ENCODE results near the gene ICOS. TPM values are rescaled to one million over a fixed set of nuclear protein-coding genes. Genes with fewer than 3 reads are reported as not detected.

Gene ICOS
- total and polyA plus RNA-seq, 9 of the 15 experiments (the other 6 are each of a cell fraction or from before 2014, with no cell fraction given), result not detected

DNA sequence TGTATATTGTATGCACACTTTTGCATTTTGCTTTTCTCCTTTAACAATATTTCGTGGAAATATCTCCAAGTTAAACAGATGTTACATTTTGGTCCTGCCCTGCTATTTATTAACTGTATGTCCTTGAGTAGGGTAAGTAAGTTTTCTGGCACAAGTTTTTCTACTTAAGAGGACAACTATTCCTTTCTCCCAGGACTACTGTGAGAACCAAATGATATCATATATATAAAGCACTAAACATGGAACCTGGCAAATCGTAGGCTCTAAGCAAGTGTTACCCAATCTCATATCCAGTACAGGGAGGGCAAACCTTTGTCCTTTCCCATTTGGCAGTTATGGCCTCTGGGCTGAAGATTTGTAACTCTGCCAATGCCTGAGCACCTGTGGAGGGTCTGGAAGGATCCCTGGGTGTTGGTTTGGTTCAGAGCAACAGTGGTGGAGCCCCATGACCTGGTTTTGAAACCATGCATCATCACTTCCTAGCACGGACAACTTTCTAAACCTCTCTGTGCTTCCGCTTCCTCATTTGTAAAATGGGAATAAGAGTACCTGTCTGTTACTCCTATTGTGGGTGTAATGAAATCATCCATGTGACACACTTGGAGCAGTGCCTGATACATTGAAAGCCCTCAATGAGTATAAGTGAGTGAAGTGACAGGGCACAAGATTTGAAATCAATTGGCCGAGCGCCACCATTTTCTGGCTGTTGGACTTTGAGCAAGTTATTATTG is 28.3 kb upstream of the ICOS start:
- DNase-seq (ENCODE audit: extremely low read depth in 1 of 4, low spot score in 3 of 4) (no peak), ATAC-seq (no peak), FAIRE-seq (no peak)
- Histone ChIP-seq H3K36me3 (ENCODE audit: control insufficient read depth, insufficient read depth, low read length) (no peaks in the 10 kb centered on the region), H3K9ac (ENCODE audit: insufficient read depth in 1 of 2, low read depth in 2 of 2, low read length in 2 of 2) (no peak overlapping the region), H3K27ac (ENCODE audit: extremely low read depth, low read depth, low read length) (no peak overlapping the region), H3K27me3 (ENCODE audit: control insufficient read depth in 2 of 2, insufficient read depth in 2 of 2, low read length in 2 of 2) (no peaks in the 10 kb centered on the region; a peak in 1 of 5 replicates), H3K9me3 (replicated peaks; ENCODE audit: control insufficient read depth, insufficient read depth, low read depth, low read length) (no peaks in the 10 kb centered on the region), H3K9me1 (ENCODE audit: control insufficient read depth, insufficient read depth, low read length) (no peaks in the 10 kb centered on the region), H2AFZ (ENCODE audit: low read depth, low read length) (no peak overlapping the region), H3K4me2 (ENCODE audit: insufficient read depth, low read length) (no peak overlapping the region), H4K20me1 (replicated peaks; ENCODE audit: control insufficient read depth, insufficient read depth, low read length) (no peaks in the 10 kb centered on the region), H3K4me1 (replicated peaks in 1 of 2; ENCODE audit: control insufficient read depth in 2 of 2, insufficient read depth in 2 of 2, low read length in 2 of 2) (no peaks in the 10 kb centered on the region), H3K79me2 (ENCODE audit: control insufficient read depth, insufficient read depth, low read length) (no peaks in the 10 kb centered on the region), H3K4me3 (no peak overlapping the region)
- no TSS peak for BruUV-seq (replicated peaks)
- intact Hi-C loops (cut with micrococcal nuclease) (loop anchor here (5.0 kb wide), 2 partner anchors 146 to 426 kb away; no protein-coding TSS in a partner anchor), in situ Hi-C loops (cut with MboI) (no loop called here)
- TF ChIP-seq CSDE1 (IDR thresholded peaks at IDR 0.05), result no peak
- no peak for TF ChIP-seq KHSRP (IDR thresholded peaks at IDR 0.05)
- no peak for TF ChIP-seq NFE2 (IDR thresholded peaks at IDR 0.05; ENCODE audit: low read depth)
- ChIA-PET CTCF (ENCODE audit: low intra/inter-chr PET ratio) (no interaction called here), POLR2A (no interaction called here)
- 0% methylated on average over 5 of the region's 6 CpGs for WGBS (ENCODE audit: insufficient coverage, low coverage, missing lambda C conversion rate)

DNA sequence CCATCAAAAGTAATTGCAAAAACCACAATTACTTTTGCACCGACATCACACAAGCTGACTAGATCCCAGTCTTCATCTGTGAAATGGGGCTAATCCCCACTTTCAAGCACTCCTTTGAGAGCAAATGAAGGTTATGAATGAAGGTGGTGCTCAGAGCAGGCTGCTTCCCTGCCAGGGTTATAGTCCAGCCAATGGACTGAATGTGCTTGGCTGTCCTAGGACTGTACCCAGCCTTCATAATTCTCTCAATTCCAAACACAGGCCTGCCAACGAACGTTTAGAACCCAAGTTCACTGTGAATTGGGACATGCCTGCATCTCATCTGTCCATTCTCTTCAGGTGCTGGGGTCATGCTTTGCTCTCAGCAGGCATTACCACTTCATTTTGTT is 27.8 kb upstream of the ICOS start:
- ATAC-seq, result no peak
- Histone ChIP-seq H2AFZ (ENCODE audit: low read depth, low read length) (no peak overlapping the region), H3K9me3 (replicated peaks; ENCODE audit: control insufficient read depth, insufficient read depth, low read depth, low read length) (no peaks in the 10 kb centered on the region), H3K27me3 (ENCODE audit: control insufficient read depth in 2 of 2, insufficient read depth in 2 of 2, low read length in 2 of 2) (no peaks in the 10 kb centered on the region; a peak in 1 of 5 replicates), H3K9ac (ENCODE audit: insufficient read depth in 1 of 2, low read depth in 2 of 2, low read length in 2 of 2) (no peak overlapping the region), H3K9me1 (ENCODE audit: control insufficient read depth, insufficient read depth, low read length) (no peaks in the 10 kb centered on the region), H3K27ac (ENCODE audit: extremely low read depth, low read depth, low read length) (no peak overlapping the region), H4K20me1 (replicated peaks; ENCODE audit: control insufficient read depth, insufficient read depth, low read length) (no peaks in the 10 kb centered on the region), H3K4me2 (ENCODE audit: insufficient read depth, low read length) (no peak overlapping the region), H3K79me2 (ENCODE audit: control insufficient read depth, insufficient read depth, low read length) (no peaks in the 10 kb centered on the region), H3K4me3 (no peak overlapping the region), H3K36me3 (ENCODE audit: control insufficient read depth, insufficient read depth, low read length) (no peaks in the 10 kb centered on the region), H3K4me1 (replicated peaks in 1 of 2; ENCODE audit: control insufficient read depth in 2 of 2, insufficient read depth in 2 of 2, low read length in 2 of 2) (no peaks in the 10 kb centered on the region)
- CTCF ChIA-PET (ENCODE audit: low intra/inter-chr PET ratio), result no interaction called here
- intact Hi-C loops (cut with micrococcal nuclease), result loop anchor here (5.0 kb wide), 2 partner anchors 146 to 426 kb away; no protein-coding TSS in a partner anchor
- in situ Hi-C loops (cut with MboI), result no loop called here
- TF ChIP-seq TOE1 (IDR thresholded peaks at IDR 0.05; ENCODE audit: borderline replicate concordance) (no peak), TOE1 (CRISPR knock-in tag; IDR thresholded peaks at IDR 0.05; ENCODE audit: borderline replicate concordance, low read depth) (no peak), HES1 (IDR thresholded peaks at IDR 0.05; ENCODE audit: low read depth) (no peak), THRB (CRISPR knock-in tag; conservative IDR thresholded peaks at IDR 0.05) (no peak), DIDO1 (tag; IDR thresholded peaks at IDR 0.05; ENCODE audit: low read depth) (no peak)
- POLR2A ChIA-PET, result no interaction called here
- WGBS (ENCODE audit: insufficient coverage, low coverage, missing lambda C conversion rate), result 5% methylated on average over 2 of the region's 3 CpGs
- DNase-seq (ENCODE audit: extremely low read depth in 1 of 4, low spot score in 3 of 4), result no peak
- BruUV-seq (replicated peaks), result no TSS peak
- FAIRE-seq, result no peak

Data from K562 (cell line).